IgD-negative memory B cell (primary cell): ENCODE results near the gene HDAC11. TPM values are rescaled to one million over a fixed set of nuclear protein-coding genes. Genes with fewer than 3 reads are reported as not detected.

Experiments used
- H3K27ac Mint-ChIP-seq, 3 donors: one replicate each; pipeline ENCODE4 v1.8.0; 2020 to 2022; ENCODE audit warnings: mild to moderate bottlenecking in 3 of 3, mixed read lengths in 3 of 3, moderate library complexity in 1 of 3
- H3K27me3 Mint-ChIP-seq: one replicate; pipeline ENCODE4 v1.8.0; 2021; ENCODE audit warnings: mixed read lengths
- H3K36me3 Mint-ChIP-seq: one replicate; pipeline ENCODE4 v1.8.0; 2020; ENCODE audit warnings: mild to moderate bottlenecking, mixed read lengths
- H3K4me1 Mint-ChIP-seq, 3 donors: one replicate each; pipeline ENCODE4 v1.8.0; 2020 to 2022; ENCODE audit warnings: mixed read lengths in 3 of 3, mild to moderate bottlenecking in 1 of 3
- H3K4me3 Mint-ChIP-seq, 4 donors: one replicate each; pipeline ENCODE4 v1.8.0; 2020 to 2022; ENCODE audit warnings: mild to moderate bottlenecking in 4 of 4, mixed read lengths in 4 of 4, moderate library complexity in 3 of 4
- H3K9me3 Mint-ChIP-seq, 3 donors: one replicate each; pipeline ENCODE4 v1.8.0; 2020 to 2021; ENCODE audit warnings: mixed read lengths in 3 of 3, mild to moderate bottlenecking in 1 of 3
- polyA plus RNA-seq: library from polyadenylated mRNA; unstranded; fragments of 300-500 nt; fragmentation: Illumina TruSeq; gene quantifications from one replicate; pipeline ENCODE4 v1.2.3, GENCODE V29; 2021

Gene HDAC11
- polyA plus RNA-seq, 1 donor from 2014 or later: 1.3 TPM

GRCh38 chr3:13461169-13462124 is 18.7 kb upstream of the HDAC11 start:
- H3K36me3 Mint-ChIP-seq: no peaks in the 10 kb centered on the region
- H3K27ac Mint-ChIP-seq: peak overlapping the region in 1 of 3 donors; percentile 36
- peaks cover 0 to 5% (median 4%) of the 10 kb centered on the region in 3 donors for H3K4me1 Mint-ChIP-seq
- peaks cover 11% of the 10 kb centered on the region for H3K27me3 Mint-ChIP-seq
- peaks cover 0 to 3% (median 0%) of the 10 kb centered on the region in 3 donors for H3K9me3 Mint-ChIP-seq
- H3K4me3 Mint-ChIP-seq: peak overlapping the region in 1 of 4 donors; percentile 67

GRCh38 chr3:13462125-13462629 is 17.9 kb upstream of the HDAC11 start:
- Mint-ChIP-seq H3K36me3 (no peaks in the 10 kb centered on the region), H3K27me3 (peaks cover 11% of the 10 kb centered on the region), H3K27ac (no peak overlapping the region), H3K9me3 (peaks cover 0 to 3% (median 0%) of the 10 kb centered on the region in 3 donors), H3K4me1 (peaks cover 0 to 5% (median 4%) of the 10 kb centered on the region in 3 donors), H3K4me3 (peak overlapping the region in 1 of 4 donors; percentile 67)

GRCh38 chr3:13462822-13463221 is 17.3 kb upstream of the HDAC11 start:
- H3K9me3 Mint-ChIP-seq: peaks cover 0 to 3% (median 0%) of the 10 kb centered on the region in 3 donors
- H3K27me3 Mint-ChIP-seq: peaks cover 11% of the 10 kb centered on the region
- H3K4me1 Mint-ChIP-seq: peaks cover 0 to 5% (median 4%) of the 10 kb centered on the region in 3 donors
- H3K4me3 Mint-ChIP-seq: no peak overlapping the region
- no peak overlapping the region for H3K27ac Mint-ChIP-seq
- H3K36me3 Mint-ChIP-seq: no peaks in the 10 kb centered on the region

GRCh38 chr3:13463618-13464400 is 16.3 kb upstream of the HDAC11 start:
- Mint-ChIP-seq H3K9me3 (peaks cover 0 to 3% (median 0%) of the 10 kb centered on the region in 3 donors), H3K4me1 (peaks cover 0 to 6% (median 4%) of the 10 kb centered on the region in 3 donors), H3K4me3 (no peak overlapping the region), H3K36me3 (no peaks in the 10 kb centered on the region), H3K27me3 (peaks cover 13% of the 10 kb centered on the region), H3K27ac (no peak overlapping the region)

- peaks cover 0 to 3% (median 0%) of the 10 kb centered on the region in 3 donors for H3K9me3 Mint-ChIP-seq
- peaks cover 0 to 7% (median 4%) of the 10 kb centered on the region in 3 donors for H3K4me1 Mint-ChIP-seq
- no peak overlapping the region for H3K27ac Mint-ChIP-seq
- H3K36me3 Mint-ChIP-seq: no peaks in the 10 kb centered on the region
- no peak overlapping the region for H3K4me3 Mint-ChIP-seq
- H3K27me3 Mint-ChIP-seq: peaks cover 12% of the 10 kb centered on the region
Observed at GRCh38 chr3:13465236-13465873, 14.8 kb upstream of the HDAC11 start.

- Mint-ChIP-seq H3K4me1 (peaks cover 0 to 7% (median 4%) of the 10 kb centered on the region in 3 donors), H3K4me3 (no peak overlapping the region), H3K36me3 (no peaks in the 10 kb centered on the region), H3K9me3 (no peaks in the 10 kb centered on the region), H3K27ac (no peak overlapping the region), H3K27me3 (peaks cover 12% of the 10 kb centered on the region)
Observed at GRCh38 chr3:13466781-13467180, 13.3 kb upstream of the HDAC11 start.

- Mint-ChIP-seq H3K27me3 (peaks cover 6% of the 10 kb centered on the region), H3K36me3 (no peaks in the 10 kb centered on the region), H3K27ac (no peak overlapping the region), H3K9me3 (no peaks in the 10 kb centered on the region), H3K4me1 (peaks cover 0 to 7% (median 4%) of the 10 kb centered on the region in 3 donors), H3K4me3 (no peak overlapping the region)
Observed at GRCh38 chr3:13470894-13471574, 9.1 kb upstream of the HDAC11 start.

GRCh38 chr3:13472286-13472685 is 7.8 kb upstream of the HDAC11 start:
- no peaks in the 10 kb centered on the region for H3K9me3 Mint-ChIP-seq
- no peak overlapping the region for H3K27ac Mint-ChIP-seq
- no peaks in the 10 kb centered on the region for H3K36me3 Mint-ChIP-seq
- no peak overlapping the region for H3K4me3 Mint-ChIP-seq
- peaks cover 0 to 7% (median 4%) of the 10 kb centered on the region in 3 donors for H3K4me1 Mint-ChIP-seq
- H3K27me3 Mint-ChIP-seq: peaks cover 5% of the 10 kb centered on the region

- Mint-ChIP-seq H3K27me3 (peaks cover 1% of the 10 kb centered on the region), H3K4me1 (peaks cover 0 to 7% (median 4%) of the 10 kb centered on the region in 3 donors), H3K36me3 (no peaks in the 10 kb centered on the region), H3K4me3 (no peak overlapping the region), H3K9me3 (no peaks in the 10 kb centered on the region), H3K27ac (no peak overlapping the region)
Observed at GRCh38 chr3:13473020-13473419, 7.1 kb upstream of the HDAC11 start.

- Mint-ChIP-seq H3K4me1 (peaks cover 0 to 6% (median 4%) of the 10 kb centered on the region in 3 donors), H3K36me3 (no peaks in the 10 kb centered on the region), H3K9me3 (no peaks in the 10 kb centered on the region), H3K27me3 (peaks cover 1% of the 10 kb centered on the region), H3K4me3 (no peak overlapping the region), H3K27ac (no peak overlapping the region)
Observed at GRCh38 chr3:13474021-13474420, 6.1 kb upstream of the HDAC11 start.

GRCh38 chr3:13474776-13475303 is 5.3 kb upstream of the HDAC11 start:
- Mint-ChIP-seq H3K9me3 (no peaks in the 10 kb centered on the region), H3K36me3 (no peaks in the 10 kb centered on the region), H3K27ac (no peak overlapping the region), H3K4me1 (peaks cover 0 to 6% (median 4%) of the 10 kb centered on the region in 3 donors), H3K27me3 (peaks cover 1% of the 10 kb centered on the region), H3K4me3 (no peak overlapping the region)

- no peak overlapping the region for H3K4me3 Mint-ChIP-seq
- H3K36me3 Mint-ChIP-seq: no peaks in the 10 kb centered on the region
- H3K27ac Mint-ChIP-seq: no peak overlapping the region
- no peaks in the 10 kb centered on the region for H3K27me3 Mint-ChIP-seq
- peaks cover 0 to 4% (median 3%) of the 10 kb centered on the region in 3 donors for H3K4me1 Mint-ChIP-seq
- H3K9me3 Mint-ChIP-seq: no peaks in the 10 kb centered on the region
Observed at GRCh38 chr3:13475871-13476590, 4.1 kb upstream of the HDAC11 start.

- peak overlapping the region in 2 of 4 donors; percentile 55 to 98 for H3K4me3 Mint-ChIP-seq
- H3K36me3 Mint-ChIP-seq: no peaks in the 10 kb centered on the region
- H3K27ac Mint-ChIP-seq: no peak overlapping the region
- no peaks in the 10 kb centered on the region for H3K9me3 Mint-ChIP-seq
- no peaks in the 10 kb centered on the region for H3K27me3 Mint-ChIP-seq
- peaks cover 0 to 6% (median 3%) of the 10 kb centered on the region in 3 donors for H3K4me1 Mint-ChIP-seq
Observed at GRCh38 chr3:13477943-13478342, 2.2 kb upstream of the HDAC11 start.
